Fibroblast of upper back skin (primary cell): ENCODE data around the gene ZNF37A.
"Not testable (repeated sequence)": the region's sequence is repeated elsewhere in the genome, so short reads cannot be mapped to it uniquely, and the experiment has no call there.

Experiments
- DNase-seq: peaks from one replicate; pipeline ENCODE4 v3.0.0-alpha.2; 2013

Gene ZNF37A

DNA sequence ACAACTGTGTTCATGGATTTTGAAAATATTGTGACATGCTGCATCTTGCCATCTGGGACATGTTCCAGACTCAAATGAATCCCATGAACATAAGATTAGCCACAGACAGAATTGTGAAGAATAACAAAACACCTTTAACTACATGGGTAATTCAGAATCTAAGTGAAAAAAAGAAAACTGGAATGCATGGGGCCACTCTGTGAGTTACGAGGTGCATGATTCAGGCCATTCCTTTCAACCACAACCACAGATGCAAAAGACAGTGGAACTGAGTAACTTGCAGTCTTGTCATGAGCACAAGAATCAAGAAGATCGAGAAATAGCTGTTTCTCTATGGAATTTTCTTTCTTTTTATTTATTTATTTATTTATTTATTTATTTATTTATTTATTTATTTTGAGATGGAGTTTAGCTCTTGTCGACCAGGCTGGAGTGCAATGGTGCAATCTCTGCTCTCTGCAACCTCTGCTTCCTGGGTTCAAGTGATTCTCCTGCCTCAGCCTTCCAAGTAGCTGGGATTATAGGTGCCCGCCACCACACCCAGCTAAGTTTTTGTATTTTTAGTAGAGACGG, 56.8 kb downstream of the ZNF37A start:
- DNase-seq: not testable (repeated sequence)

DNA sequence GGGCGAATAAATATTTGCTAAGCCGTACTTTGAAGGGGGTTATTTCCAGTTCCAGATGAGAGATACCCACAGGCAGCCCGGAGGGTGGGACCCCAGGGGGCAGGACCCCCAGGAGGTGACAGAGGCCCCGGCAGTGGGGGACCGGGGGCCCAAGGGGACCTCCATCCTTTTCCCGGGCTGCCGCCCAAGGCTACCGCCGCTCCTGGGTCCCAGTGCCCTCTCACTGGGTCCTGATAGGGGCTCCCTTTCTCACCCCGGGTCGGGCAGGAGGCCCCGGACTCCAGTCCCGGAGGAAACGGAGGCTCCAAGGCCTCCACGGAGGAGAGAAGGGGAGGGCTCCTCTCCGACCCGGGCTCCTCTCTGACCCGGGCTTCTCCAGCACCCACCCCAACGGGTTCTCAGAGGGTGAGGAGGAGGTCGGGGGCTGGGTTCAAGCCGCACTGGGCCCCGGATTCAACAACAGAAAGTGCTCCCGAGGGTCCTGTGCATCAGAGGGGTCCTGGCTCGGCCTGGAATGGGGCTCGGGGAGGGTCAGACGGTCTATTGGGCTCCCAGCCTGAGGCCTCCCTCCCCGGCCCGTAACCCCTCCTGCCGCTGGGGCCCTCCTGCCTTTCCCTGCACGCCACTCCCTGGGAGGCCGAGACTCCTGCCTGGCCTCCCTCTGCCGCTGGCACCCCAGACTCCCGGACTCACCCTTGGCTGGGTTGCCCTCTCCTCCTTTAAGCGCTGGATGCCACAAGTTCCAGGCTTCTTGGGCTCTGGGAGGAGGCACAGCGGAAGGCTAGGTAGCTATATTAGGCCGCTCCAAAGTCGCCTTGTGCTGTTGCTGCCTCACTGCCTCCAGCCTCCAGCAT, 62.5 kb downstream of the ZNF37A start:
- no peak for DNase-seq

DNA sequence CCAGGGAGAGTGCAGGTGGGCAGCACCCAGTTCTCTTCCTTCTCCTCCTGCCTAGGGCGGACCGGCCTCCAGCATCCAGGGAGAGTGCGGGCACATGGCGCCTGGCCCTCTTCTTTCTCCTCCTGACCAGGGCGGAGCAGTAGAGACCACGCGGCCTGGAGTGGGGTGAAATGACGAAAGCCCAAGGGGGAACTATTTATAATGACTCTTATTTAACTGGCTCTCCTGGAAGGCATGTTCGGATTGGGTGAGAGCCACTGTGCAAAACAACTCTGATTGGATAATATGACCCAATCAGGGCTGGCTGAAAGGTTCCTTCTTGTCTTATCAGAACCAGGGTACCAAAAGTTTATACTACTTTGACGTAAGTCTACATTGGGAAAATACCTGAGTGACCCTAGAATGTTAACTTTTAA, 63.1 kb downstream of the ZNF37A start:
- no peak for DNase-seq

DNA sequence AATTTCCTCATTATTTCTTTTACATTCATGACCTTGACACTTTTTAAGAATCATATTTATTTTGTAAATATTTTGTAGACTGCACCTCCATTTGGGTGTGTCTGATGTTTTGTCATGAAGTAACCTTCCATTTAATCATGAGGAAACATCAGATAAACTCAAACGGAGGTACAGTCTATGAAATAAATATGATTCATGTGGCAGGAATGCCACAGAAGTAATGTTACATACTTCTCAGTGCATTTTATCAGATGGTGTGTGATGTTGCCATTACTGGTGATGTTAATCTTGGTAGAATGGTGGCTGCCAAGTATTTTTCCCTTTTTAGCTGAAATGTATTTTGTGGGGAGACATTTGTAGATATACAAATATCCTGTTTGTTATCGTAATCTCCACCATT, 64.9 kb downstream of the ZNF37A start:
- DNase-seq: no peak

DNA sequence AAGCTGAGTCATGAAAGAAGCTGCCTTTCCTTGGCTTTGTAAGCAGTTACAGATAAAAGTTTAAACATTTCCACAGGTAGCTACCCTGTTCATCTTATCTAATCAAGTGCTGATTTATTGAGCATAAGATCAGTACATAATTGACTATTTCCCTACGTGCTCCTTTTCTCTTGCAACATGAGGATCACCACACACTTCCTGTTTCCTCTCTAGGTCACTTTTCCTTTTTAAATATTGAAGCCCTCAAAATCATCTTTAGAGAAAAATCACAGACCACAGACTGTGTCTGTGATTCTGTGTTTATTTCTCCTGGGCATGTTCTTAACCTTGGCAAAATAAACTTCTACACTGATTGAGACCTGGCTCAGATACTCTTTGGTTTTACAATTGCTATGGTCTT, 69.5 kb downstream of the ZNF37A start:
- no peak for DNase-seq

DNA sequence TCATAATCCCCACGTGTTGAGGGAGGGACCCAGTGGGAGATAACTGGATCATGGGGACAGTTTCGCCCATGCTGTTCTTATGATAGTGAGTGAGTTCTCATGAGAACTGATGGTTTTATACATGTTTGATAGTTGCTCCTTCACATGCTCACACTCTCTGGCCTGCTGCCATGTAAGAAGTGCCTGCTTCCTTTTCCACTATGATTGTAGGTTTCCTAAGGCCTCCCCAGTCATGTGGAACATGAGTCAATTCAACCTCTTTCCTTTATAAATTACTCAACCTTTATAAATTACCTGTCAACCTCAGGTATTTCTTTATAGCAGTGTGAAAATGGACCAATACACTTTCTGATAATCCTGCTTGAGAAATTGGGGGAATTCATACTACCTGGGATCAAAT, 80.2 kb downstream of the ZNF37A start:
- no peak for DNase-seq

DNA sequence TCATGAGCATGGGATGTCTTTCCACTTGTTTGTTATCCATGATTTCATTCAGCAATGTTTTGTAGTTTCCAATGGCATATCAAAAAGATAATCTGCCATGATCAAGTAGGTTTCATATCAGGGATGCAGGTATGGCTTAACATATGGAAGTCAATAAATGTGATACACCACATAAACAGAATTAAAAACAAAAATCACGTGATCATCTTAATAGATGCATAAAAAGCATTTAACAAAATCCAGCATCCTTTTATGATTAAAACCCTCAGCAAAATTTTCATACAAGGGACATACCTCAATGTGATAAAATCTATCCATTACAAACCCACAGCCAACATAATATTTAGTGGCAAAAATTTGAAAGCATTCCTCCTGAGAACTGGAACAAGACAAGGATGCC, 90.3 kb downstream of the ZNF37A start:
- DNase-seq: no peak
